Urinary bladder (tissue), 4 donors: Measurements from ENCODE around the gene TOP3A. TPM values are rescaled to one million over a fixed set of nuclear protein-coding genes. Genes with fewer than 3 reads are reported as not detected.
"Not testable (repeated sequence)": the region's sequence is repeated elsewhere in the genome, so short reads cannot be mapped to it uniquely, and the experiment has no call there.

Source experiments
- DNase-seq: peaks from one replicate; pipeline ENCODE4 v3.0.0-alpha.2; 2015; ENCODE audit errors: extremely low spot score
- H3K27ac ChIP-seq: one replicate; pipeline ENCODE4 v1.5.1; 2013; ENCODE audit warnings: low read depth, mild to moderate bottlenecking, moderate library complexity
- H3K36me3 ChIP-seq: one replicate; pipeline ENCODE4 v1.6.1; 2013; ENCODE audit warnings: mild to moderate bottlenecking, moderate library complexity; ENCODE audit not compliant: insufficient read depth
- H3K4me1 ChIP-seq: one replicate; pipeline ENCODE4 v1.6.1; 2013; ENCODE audit warnings: mild to moderate bottlenecking, moderate library complexity; ENCODE audit not compliant: insufficient read depth
- H3K4me3 ChIP-seq: one replicate; pipeline ENCODE4 v1.5.1; 2013; ENCODE audit warnings: low read depth, low read length
- WGBS: extraction: QIAGEN DNeasy Blood & Tissue Kit; methylation state at CpG from one replicate; pipeline ENCODE4 v1.1.7; 2013; 5-methylcytosine and 5-hydroxymethylcytosine counted together
- polyA plus RNA-seq: library from polyadenylated mRNA; stranded (reverse); fragments of 200-250 nt; gene quantifications from one replicate; pipeline ENCODE4 v1.2.3, GENCODE V29; 2013
- total RNA-seq: library from RNA; depleted of rRNA; stranded (reverse); fragments of >200 nt; gene quantifications from one replicate; pipeline ENCODE4 v1.2.3, GENCODE V29; 2014
- donor health status: healthy with polysubstance abuse.
- donor health status: healthy.

Gene TOP3A
- 27.4 TPM for total RNA-seq
- 15.8 TPM for polyA plus RNA-seq

GRCh38 chr17:18314731-18315561, at the start of gene TOP3A, which contains the start of gene SMCR8:
TSS of gene TOP3A (minus strand) at chr17:18314994. CDS start at chr17:18314778, 216 bp downstream.
TSS of gene SMCR8 (plus strand) at chr17:18315293. CDS start at chr17:18315790, 497 bp downstream.
- Histone ChIP-seq H3K4me3 (peak within 1 kb of the TSS; percentile 85), H3K4me1 (no peaks in the 10 kb centered on the region), H3K27ac (peak within 1 kb of the TSS; percentile 92), H3K36me3 (no peaks in the 10 kb centered on the region)
- under 1% methylated on average over 78 of the region's 78 CpGs for WGBS
- peak; percentile 97 for DNase-seq

GRCh38 chr17:18364166-18364565, 49.4 kb upstream of the TOP3A start:
- H3K36me3 ChIP-seq, result no peaks in the 10 kb centered on the region
- no peak overlapping the region for H3K27ac ChIP-seq
- WGBS, result 87% methylated on average over 6 of the region's 6 CpGs
- no peak overlapping the region for H3K4me3 ChIP-seq
- H3K4me1 ChIP-seq, result no peaks in the 10 kb centered on the region
- DNase-seq, result no peak

GRCh38 chr17:18363101-18364049, 48.6 kb upstream of the TOP3A start, which contains the start of gene SHMT1:
TSS of gene SHMT1 (minus strand) at chr17:18363550. CDS start at chr17:18355981, 7,569 bp downstream.
- under 1% methylated on average over 76 of the region's 76 CpGs for WGBS
- peak; percentile 69 for DNase-seq
- Histone ChIP-seq H3K4me1 (no peaks in the 10 kb centered on the region), H3K4me3 (peak within 1 kb of the TSS; percentile 74), H3K27ac (peak within 1 kb of the TSS; percentile 73), H3K36me3 (no peaks in the 10 kb centered on the region)

- Histone ChIP-seq H3K36me3 (no peaks in the 10 kb centered on the region), H3K4me3 (peak overlapping the region; percentile 74), H3K4me1 (no peaks in the 10 kb centered on the region), H3K27ac (peak overlapping the region; percentile 73)
- DNase-seq, result no peak
- WGBS, result 6% methylated on average over 14 of the region's 14 CpGs
These were observed 47.9 kb upstream of the TOP3A start for GRCh38 chr17:18362698-18363100.

- Histone ChIP-seq H3K36me3 (no peaks in the 10 kb centered on the region), H3K4me1 (no peaks in the 10 kb centered on the region), H3K27ac (peak overlapping the region; percentile 47), H3K4me3 (peak overlapping the region; percentile 74)
- no peak for DNase-seq
- 65% methylated on average over 15 of the region's 15 CpGs for WGBS
These were observed 47.3 kb upstream of the TOP3A start for GRCh38 chr17:18361837-18362697.

- no peak overlapping the region for H3K27ac ChIP-seq
- DNase-seq, result no peak
- WGBS, result 92% methylated on average over 8 of the region's 8 CpGs
- H3K36me3 ChIP-seq, result no peaks in the 10 kb centered on the region
- H3K4me3 ChIP-seq, result no peak overlapping the region
- no peaks in the 10 kb centered on the region for H3K4me1 ChIP-seq
These were observed 45.7 kb upstream of the TOP3A start for GRCh38 chr17:18360518-18360917.

- peaks cover 3% of the 10 kb centered on the region for H3K36me3 ChIP-seq
- H3K4me1 ChIP-seq, result no peaks in the 10 kb centered on the region
- H3K4me3 ChIP-seq, result no peak overlapping the region
- H3K27ac ChIP-seq, result peak overlapping the region; percentile 30
- WGBS, result 84% methylated on average over 10 of the region's 10 CpGs
- DNase-seq, result no peak
These were observed 41.8 kb upstream of the TOP3A start for GRCh38 chr17:18356624-18357023.

- no peak for DNase-seq
- Histone ChIP-seq H3K4me1 (no peaks in the 10 kb centered on the region), H3K4me3 (no peak overlapping the region), H3K36me3 (peaks cover 3% of the 10 kb centered on the region), H3K27ac (no peak overlapping the region)
- 93% methylated on average over 6 of the region's 6 CpGs for WGBS
These were observed 38.7 kb upstream of the TOP3A start for GRCh38 chr17:18353541-18353940.

- H3K27ac ChIP-seq, result no peak overlapping the region
- no peaks in the 10 kb centered on the region for H3K4me1 ChIP-seq
- H3K4me3 ChIP-seq, result no peak overlapping the region
- WGBS, result 91% methylated on average over 5 of the region's 5 CpGs
- peaks cover 2% of the 10 kb centered on the region for H3K36me3 ChIP-seq
- no peak for DNase-seq
These were observed 29.2 kb upstream of the TOP3A start for GRCh38 chr17:18344021-18344420.

GRCh38 chr17:18339933-18340332, 25.1 kb upstream of the TOP3A start:
- no peak overlapping the region for H3K4me3 ChIP-seq
- WGBS, result 98% methylated on average over 13 of the region's 13 CpGs
- H3K4me1 ChIP-seq, result no peaks in the 10 kb centered on the region
- H3K27ac ChIP-seq, result no peak overlapping the region
- no peak for DNase-seq
- H3K36me3 ChIP-seq, result no peaks in the 10 kb centered on the region

- not testable (repeated sequence) for H3K4me1 ChIP-seq, H3K36me3 ChIP-seq, H3K4me3 ChIP-seq, H3K27ac ChIP-seq, DNase-seq
- WGBS, result 96% methylated on average over 24 of the region's 25 CpGs
These were observed 23.4 kb upstream of the TOP3A start for GRCh38 chr17:18338158-18338557.

- Histone ChIP-seq H3K36me3 (peaks cover 2% of the 10 kb centered on the region), H3K4me1 (no peaks in the 10 kb centered on the region), H3K4me3 (no peak overlapping the region), H3K27ac (no peak overlapping the region)
- WGBS, result 88% methylated on average over 4 of the region's 4 CpGs
- DNase-seq, result no peak
These were observed 18.2 kb upstream of the TOP3A start for GRCh38 chr17:18332909-18333489.
